GM23248 (cell line): Measurements from ENCODE around the gene KRT27.

Experiments used
- EZH2 ChIP-seq: fragments of 200-600 bp; sonication (generic); IDR thresholded peaks from 2 replicates; pipeline ENCODE4 v1.6.1; 2018; ENCODE audit warnings: antibody characterized with exemption, mild to moderate bottlenecking; ENCODE audit not compliant: insufficient read depth, poor library complexity, severe bottlenecking
- EZH2phosphoT487 ChIP-seq: fragments of 200-600 bp; sonication (generic); IDR thresholded peaks from 2 replicates; pipeline ENCODE4 v1.6.1; 2018; ENCODE audit warnings: antibody characterized with exemption, moderate library complexity, mild to moderate bottlenecking, low read depth; ENCODE audit not compliant: insufficient read depth

DNA sequence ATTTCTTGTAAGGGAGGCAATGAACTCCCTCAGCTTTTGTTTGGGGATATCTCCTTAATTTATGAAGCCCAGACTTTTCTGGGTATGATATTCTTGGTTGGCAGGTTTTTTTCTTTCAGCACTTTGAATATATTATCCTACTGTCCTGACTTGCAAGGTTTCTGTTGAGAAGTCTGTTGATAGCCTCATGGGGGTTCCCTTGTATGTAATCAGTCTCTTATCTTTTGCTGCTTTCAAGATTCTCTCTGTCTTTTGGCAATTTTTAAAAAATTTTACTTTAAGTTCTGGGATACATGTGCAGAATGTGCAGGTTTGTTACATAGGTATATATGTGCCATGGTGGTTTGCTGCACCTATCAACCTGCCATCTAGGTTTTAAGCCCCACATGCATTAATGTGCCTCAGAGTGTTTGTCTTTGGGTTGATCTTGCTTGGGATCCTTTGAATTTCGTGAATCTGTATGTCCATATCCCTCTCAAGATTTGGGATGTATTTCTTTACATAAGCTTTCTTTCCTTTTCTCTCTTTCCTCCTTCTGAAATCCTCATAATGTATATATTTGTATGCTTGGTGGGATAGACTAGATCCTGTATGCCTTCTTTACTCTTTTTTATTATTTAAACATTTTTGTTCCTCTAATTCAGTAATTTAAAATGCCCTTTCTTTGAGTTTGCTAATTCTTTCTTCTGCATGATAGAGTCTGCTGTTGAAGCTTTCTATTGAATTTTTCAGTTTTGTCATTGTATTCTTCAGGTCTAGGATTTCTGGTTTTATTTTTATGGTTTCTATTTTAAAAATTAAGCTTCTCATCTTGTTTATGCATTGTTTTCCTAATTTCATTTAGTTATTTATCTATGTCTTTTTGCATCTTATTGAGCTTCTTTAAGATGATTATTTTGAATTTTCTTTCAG lies 22.0 kb downstream of the KRT27 start:
- TF ChIP-seq EZH2phosphoT487, result no peak
- no peak for TF ChIP-seq EZH2
